GM10266 (cell line): ENCODE measurements around the gene CAPN2.

Experiments
- DNase-seq: peaks from one replicate; pipeline ENCODE4 v3.0.0; 2012; ENCODE audit errors: extremely low spot score
- CTCF ChIP-seq: IDR thresholded peaks from 2 replicates; pipeline ENCODE4 v1.5.1; 2012; ENCODE audit warnings: mild to moderate bottlenecking, low read depth; ENCODE audit not compliant: control insufficient read depth, insufficient read depth; ENCODE audit errors: missing control alignments

The CAPN2 gene

GRCh38 chr1:223712194-223712849, at the start of gene CAPN2:
TSS of gene CAPN2 (plus strand) at chr1:223712539. CDS start at chr1:223712641, 102 bp downstream.
- DNase-seq: peak; percentile 82
- TF ChIP-seq CTCF: peak; percentile 73

GRCh38 chr1:223662943-223663342, 49.4 kb upstream of the CAPN2 start:
- no peak for DNase-seq
- TF ChIP-seq CTCF: no peak

GRCh38 chr1:223664106-223664505, 48.2 kb upstream of the CAPN2 start:
- no peak for DNase-seq
- TF ChIP-seq CTCF: no peak

- no peak for DNase-seq
- no peak for TF ChIP-seq CTCF
Measured at GRCh38 chr1:223665592-223666312, 46.6 kb upstream of the CAPN2 start, which contains the start of gene CAPN8. TSS of gene CAPN8 (minus strand) at chr1:223665701. CDS start at chr1:223665646, 55 bp downstream.

- TF ChIP-seq CTCF: no peak
- DNase-seq: no peak
Measured at GRCh38 chr1:223667484-223668182, 44.7 kb upstream of the CAPN2 start.

- no peak for DNase-seq
- TF ChIP-seq CTCF: no peak
Measured at GRCh38 chr1:223669003-223669795, 43.1 kb upstream of the CAPN2 start.
